ENCODE data around the gene UBE2I.

Gene UBE2I

DNA sequence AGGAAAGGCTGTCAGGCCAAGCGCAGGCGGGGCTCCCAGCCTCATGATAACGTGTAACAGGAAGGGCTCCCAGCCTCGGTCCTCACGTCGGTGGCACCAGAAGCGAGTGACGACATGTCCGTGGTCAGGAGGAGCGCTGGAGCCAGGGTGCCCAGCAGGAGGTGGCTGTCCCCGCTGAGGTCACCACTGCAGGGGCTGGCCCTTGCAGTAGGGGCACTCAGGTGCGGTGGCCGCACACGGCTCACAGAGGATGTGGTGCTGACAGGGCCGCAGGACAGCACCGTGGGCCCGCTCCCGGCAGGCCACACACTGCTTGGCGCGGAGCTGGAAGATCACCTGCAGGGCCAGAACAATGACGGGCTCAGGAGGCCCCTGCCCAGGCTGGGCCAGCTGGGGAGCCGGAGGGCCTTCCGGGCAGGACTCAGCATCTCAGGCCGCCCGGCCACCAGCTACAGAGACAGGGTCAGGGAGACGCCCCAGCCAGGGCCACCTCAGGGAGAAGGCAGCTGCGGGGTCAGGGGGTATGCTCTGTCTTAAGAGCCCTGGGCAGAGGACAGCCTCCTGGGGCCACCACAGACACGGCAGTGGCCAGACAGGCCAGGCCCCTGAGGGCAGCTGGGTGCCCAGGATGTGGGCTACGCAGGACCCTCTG lies 56.8 kb downstream of the UBE2I start:
- no peak for DNase-seq

DNA sequence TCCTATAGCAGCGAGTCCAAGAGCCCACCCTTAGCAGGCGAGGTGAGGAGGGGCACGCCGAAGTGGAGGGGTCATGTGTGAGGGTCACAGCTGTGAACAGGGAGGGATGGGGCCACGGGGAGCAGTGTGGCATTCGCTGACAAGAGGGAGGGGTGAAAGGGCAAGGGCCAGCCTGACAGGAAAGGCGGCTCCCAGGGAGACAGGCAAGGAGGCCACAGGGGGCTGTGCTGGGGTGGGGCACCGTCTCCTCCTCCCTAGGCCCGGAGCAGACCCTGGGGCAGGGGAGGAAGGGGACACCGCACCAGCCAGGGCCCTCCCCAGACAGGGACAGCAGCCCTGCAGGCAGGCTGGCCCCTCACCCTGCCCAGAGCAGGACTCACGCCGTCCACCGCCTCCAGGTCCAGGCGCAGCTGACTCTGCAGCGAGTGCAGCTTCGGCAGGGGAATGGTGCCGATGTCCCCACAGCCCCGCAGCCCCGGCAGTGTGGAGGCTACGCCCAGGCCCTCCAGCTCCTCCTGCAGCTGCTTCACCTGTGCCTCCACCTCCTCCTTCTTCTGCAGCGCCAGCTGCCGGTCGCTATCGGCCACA lies 57.4 kb downstream of the UBE2I start:
- DNase-seq = peak; percentile 17

DNA sequence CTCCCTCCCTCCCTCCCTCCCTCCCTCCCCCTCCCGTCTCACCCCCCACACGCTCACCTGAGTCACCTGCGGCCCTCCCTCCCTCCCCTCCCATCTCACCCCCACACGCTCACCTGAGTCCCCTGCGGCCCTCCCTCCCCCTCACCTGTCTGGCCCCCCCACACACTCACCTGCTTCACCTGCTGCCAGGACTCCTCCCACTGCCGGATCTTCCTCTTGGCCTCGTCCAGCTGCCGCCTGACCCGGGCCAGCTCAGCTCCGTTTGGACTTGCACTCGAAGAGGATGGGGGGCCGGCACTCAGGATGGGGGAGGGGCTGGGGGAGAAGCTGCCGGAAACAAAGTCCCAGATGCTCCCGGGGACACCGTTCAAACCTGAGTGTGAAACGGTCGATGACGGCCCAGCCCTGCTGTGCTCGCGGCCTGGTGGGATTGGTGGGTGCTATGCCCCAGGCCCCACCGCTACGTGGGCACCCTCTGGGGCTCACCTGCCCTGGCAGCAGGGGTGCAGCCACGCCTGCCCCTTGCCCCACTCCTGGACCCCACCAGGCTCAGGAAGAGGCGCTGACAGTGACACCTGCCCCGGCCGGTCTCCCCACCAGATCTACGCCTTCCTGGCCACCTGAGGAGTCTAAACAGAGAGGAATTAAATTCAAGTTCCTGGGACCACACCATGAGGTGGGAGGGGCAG lies 58.2 kb downstream of the UBE2I start:
- peak; percentile 58 for DNase-seq

GRCh38 chr16:1371054-1371978 lies 61.9 kb downstream of the UBE2I start:
- DNase-seq = no peak

DNA sequence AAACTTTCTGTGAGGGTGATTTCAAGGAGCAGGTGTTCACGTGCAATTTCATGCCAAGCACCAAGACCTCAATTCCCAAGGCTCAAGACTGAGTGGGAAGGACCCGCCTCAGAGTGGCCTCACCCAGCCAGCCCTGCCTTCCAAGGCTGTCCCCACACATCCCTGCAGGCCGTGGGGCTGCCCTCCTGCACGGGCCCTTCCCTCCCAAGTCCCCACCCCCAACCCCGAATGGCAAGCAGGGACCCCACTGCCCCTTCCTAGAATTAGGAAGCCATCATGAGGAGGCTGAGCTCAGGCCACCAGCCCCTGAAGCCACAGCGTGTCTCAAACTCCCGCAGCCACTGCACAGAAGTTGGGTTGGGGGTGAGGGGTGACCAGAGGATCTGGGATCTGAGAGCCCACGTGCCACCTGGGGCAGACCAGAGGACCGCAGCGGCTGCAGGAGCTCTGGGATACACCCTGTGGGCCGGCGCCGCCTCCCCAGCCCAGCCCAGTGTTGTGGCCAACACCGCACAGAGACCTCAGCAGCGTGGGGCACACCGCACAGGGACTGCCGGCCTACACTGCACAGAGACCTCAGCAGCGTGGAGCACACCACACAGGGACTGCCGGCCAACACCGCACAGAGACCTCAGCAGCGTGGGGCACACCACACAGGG lies 63.0 kb downstream of the UBE2I start:
- no peak for DNase-seq

GRCh38 chr16:1374418-1375297 lies 65.2 kb downstream of the UBE2I start:
- no peak for DNase-seq

GRCh38 chr16:1375298-1375640 lies 65.8 kb downstream of the UBE2I start:
- DNase-seq = no peak

DNA sequence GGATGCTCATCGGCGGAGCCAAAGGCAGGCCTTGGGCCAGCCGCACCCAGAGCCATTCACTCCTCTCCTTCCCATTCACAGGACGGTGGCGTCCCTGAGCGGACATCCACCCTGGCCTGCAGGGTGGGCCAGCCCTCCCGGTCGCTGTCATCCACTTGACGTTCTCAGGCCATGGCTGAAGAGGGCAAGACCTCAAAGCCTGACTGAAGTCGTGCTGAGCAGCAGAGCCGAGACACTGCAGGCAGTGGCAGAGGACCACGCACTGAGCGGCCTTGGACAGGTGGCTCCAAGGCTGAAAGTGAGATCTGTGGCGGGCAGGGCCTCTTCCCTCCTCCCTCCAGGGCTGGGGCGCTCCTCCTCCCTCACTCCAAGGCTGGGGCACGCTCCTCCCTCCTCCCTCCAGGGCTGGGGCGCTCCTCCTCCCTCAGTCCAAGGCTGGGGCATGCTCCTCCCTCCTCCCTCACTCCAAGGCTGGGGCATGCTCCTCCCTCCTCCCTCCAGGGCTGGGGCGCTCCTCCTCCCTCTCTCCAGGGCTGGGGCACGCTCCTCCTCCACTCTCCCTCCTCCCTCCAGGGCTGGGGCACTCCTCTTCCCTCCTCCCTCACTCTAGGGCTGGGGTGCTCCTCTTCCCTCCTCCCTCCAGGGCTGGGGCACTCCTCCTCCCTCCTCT lies 66.4 kb downstream of the UBE2I start:
- no peak for DNase-seq
